ENCODE measurements around the gene CXCL14. TPM values are rescaled to one million over a fixed set of nuclear protein-coding genes. Genes with fewer than 3 reads are reported as not detected.
A peak's percentile ranks its signal among the peaks of the same experiment; 100 is the strongest.

The CXCL14 gene
- total and polyA plus RNA-seq, 2 donors from 2014 or later: 104 to 414 TPM

DNA sequence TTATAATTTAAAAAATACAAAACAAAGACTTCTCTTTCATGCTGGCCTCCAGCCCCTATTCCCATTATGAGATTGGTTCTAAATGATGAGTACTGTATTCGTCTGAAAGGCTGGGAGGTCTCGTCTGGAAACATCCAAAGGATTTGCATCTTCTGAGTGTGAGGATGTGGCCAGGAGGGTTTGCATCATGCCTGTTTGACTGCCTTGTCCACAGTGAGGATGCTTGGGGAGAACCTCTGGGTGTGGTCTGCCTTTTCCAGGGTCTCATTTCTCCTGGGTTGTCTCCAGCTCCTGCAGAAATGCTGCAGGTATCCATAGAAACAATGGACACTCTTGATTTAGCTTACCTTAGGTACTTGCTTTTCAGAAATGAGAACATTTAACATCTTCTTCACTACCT, 26.4 kb upstream of the CXCL14 start:
- H3K9ac ChIP-seq (ENCODE audit: low read length in 3 of 3): no peak overlapping the region
- no peak for DNase-seq
- TF ChIP-seq CTCF (IDR thresholded peaks at IDR 0.05; ENCODE audit: borderline replicate concordance, extremely low read depth, insufficient read depth): no peak
- no peak for FAIRE-seq
- H3K9me3 ChIP-seq (ENCODE audit: control insufficient read depth in 2 of 3, insufficient read depth in 1 of 3, low read length in 3 of 3): no peaks in the 10 kb centered on the region
- H3K4me1 ChIP-seq (ENCODE audit: control insufficient read depth in 2 of 3, insufficient read depth in 2 of 3, low read depth in 1 of 3, low read length in 3 of 3): peaks cover 0 to 55% (median 21%) of the 10 kb centered on the region in 3 donors
- no peak overlapping the region for H3K4me3 ChIP-seq (ENCODE audit: low read length in 3 of 3)
- peak overlapping the region in 1 of 2 donors; percentile 1 for H3K27ac ChIP-seq (ENCODE audit: low read depth in 2 of 2, low read length in 2 of 2)
- H3K27me3 ChIP-seq (ENCODE audit: control insufficient read depth, insufficient read depth, low read length): no peaks in the 10 kb centered on the region
- H3K36me3 ChIP-seq (ENCODE audit: control insufficient read depth in 2 of 3, insufficient read depth in 3 of 3, low read length in 3 of 3): no peaks in the 10 kb centered on the region
- intact Hi-C loops (cut with DNase I): no loop called here

DNA sequence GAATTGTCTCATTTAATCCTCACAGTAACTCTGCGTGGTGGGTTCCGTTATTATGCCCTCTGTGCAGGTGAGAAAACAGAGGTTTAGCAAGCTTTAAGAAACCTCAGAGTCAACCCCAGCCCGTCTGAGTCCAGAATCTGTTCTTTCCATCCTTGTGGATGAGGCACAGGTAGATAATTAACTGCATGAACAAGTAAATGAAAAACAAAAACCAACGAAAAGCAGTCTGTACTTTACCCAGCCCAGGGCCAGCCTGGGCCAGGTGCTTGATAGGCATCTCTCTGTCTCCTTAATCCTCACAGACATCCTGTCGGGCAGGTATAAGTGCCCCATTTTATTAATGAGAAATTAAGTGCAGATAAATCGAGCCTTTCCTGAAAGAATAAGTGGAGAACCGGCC, 25.3 kb upstream of the CXCL14 start:
- Histone ChIP-seq H3K4me1 (ENCODE audit: control insufficient read depth in 2 of 3, insufficient read depth in 2 of 3, low read depth in 1 of 3, low read length in 3 of 3) (peaks cover 0 to 45% (median 17%) of the 10 kb centered on the region in 3 donors), H3K9me3 (ENCODE audit: control insufficient read depth in 2 of 3, insufficient read depth in 1 of 3, low read length in 3 of 3) (no peaks in the 10 kb centered on the region), H3K27me3 (ENCODE audit: control insufficient read depth, insufficient read depth, low read length) (no peaks in the 10 kb centered on the region), H3K4me3 (ENCODE audit: low read length in 3 of 3) (no peak overlapping the region), H3K9ac (ENCODE audit: low read length in 3 of 3) (peak overlapping the region in 1 of 3 donors; percentile 43), H3K36me3 (ENCODE audit: control insufficient read depth in 2 of 3, insufficient read depth in 3 of 3, low read length in 3 of 3) (no peaks in the 10 kb centered on the region), H3K27ac (ENCODE audit: low read depth in 2 of 2, low read length in 2 of 2) (peak overlapping the region; percentile 86 to 87)
- intact Hi-C loops (cut with DNase I): no loop called here
- DNase-seq (peak in 2 of 5 donors; percentile 27 to 33), FAIRE-seq (no peak)
- no peak for TF ChIP-seq CTCF (IDR thresholded peaks at IDR 0.05; ENCODE audit: borderline replicate concordance, extremely low read depth, insufficient read depth)

DNA sequence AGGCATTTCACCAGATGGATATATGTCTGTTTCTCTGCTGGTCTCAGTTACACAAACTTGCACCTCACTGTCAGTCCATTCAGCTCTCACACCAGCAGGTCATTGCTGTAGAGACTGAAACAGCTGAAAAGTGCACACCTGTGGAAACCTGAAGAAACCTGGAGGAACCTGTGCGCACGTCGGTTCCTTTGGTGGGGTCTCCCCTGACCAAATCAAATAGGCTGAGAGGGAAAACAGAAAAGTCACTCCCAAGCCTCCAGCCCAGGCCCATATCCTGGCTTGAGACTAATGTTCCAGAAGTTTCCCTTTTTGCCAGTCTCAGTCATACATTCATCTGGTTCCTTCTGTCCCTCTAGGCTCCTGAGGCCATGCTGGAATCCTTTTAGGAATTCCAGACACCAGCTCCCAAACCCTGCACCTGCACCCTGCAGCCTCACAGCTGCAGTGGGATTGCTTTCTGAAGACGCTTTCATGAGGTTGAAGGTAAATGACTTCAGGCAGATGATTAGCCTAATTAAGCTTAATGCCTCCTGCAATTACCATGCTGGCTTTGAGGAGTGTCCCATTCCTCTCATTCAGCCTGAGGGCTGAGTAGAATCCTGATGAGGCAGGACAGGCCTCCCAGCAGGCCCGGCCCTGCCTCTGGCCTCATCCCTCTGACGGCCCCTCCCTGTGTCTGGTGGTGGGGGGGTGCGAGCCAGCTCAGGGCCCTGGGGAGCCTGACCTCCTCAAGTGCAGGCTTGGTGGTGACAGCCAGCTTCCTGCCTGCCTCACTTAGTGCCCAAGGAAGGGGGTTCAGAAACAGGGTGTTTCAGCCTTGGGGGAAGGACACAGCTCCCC, 24.3 kb upstream of the CXCL14 start:
- intact Hi-C loops (cut with DNase I): no loop called here
- TF ChIP-seq CTCF (IDR thresholded peaks at IDR 0.05; ENCODE audit: borderline replicate concordance, extremely low read depth, insufficient read depth): no peak

More for the DNA sequence above, 24.3 kb upstream of the CXCL14 start:
- Histone ChIP-seq H3K9ac (ENCODE audit: low read length in 3 of 3) (peak overlapping the region in 1 of 3 donors; percentile 43), H3K9me3 (ENCODE audit: control insufficient read depth in 2 of 3, insufficient read depth in 1 of 3, low read length in 3 of 3) (no peaks in the 10 kb centered on the region), H3K4me1 (ENCODE audit: control insufficient read depth in 2 of 3, insufficient read depth in 2 of 3, low read depth in 1 of 3, low read length in 3 of 3) (peaks cover 0 to 38% (median 10%) of the 10 kb centered on the region in 3 donors), H3K4me3 (ENCODE audit: low read length in 3 of 3) (no peak overlapping the region), H3K27ac (ENCODE audit: low read depth in 2 of 2, low read length in 2 of 2) (peak overlapping the region; percentile 86 to 87), H3K27me3 (ENCODE audit: control insufficient read depth, insufficient read depth, low read length) (no peaks in the 10 kb centered on the region), H3K36me3 (ENCODE audit: control insufficient read depth in 2 of 3, insufficient read depth in 3 of 3, low read length in 3 of 3) (no peaks in the 10 kb centered on the region)
- DNase-seq: peak in 1 of 5 donors; percentile 49
- FAIRE-seq: no peak
